Measurements from ENCODE around the gene ALAS1.

DNA sequence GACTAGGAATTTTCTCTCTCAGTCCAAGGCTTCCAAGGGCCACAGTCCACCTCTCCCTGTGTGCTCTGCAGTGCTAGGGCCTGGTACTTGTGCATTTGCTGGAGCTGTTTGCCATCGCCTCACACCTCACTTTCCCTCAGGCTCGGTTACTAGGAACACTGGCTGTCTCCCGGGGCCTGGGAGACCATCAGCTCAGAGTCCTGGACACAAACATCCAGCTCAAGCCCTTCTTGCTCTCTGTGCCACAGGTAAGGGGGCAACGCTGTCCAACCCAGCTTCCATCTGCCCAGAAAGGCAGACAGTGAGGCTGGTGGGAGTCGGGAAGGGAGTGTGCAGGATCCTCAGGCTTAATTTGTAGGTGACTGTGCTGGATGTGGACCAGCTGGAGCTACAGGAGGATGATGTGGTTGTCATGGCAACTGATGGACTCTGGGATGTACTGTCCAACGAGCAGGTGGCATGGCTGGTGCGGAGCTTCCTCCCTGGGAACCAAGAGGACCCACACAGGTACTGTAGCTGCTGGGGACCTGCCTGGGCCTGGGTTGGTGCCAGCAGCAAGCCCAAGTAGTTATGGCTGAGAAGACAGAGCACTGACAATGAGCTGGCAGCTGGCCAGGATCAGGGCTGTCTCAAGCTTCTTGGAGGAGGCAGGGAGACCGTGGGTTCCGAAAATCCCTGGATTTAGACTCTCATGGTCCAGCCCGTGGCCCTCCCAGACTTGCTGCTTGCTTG lies 51.0 kb downstream of the ALAS1 start:
- TF ChIP-seq EZH2 (IDR thresholded peaks at IDR 0.05; ENCODE audit: borderline replicate concordance, low read length): no peak
- TF ChIP-seq CTCF (conservative IDR thresholded peaks at IDR 0.05 in 1 of 2, IDR thresholded peaks at IDR 0.05 in 1 of 2; ENCODE audit: extremely low read depth in 1 of 2, insufficient read depth in 1 of 2, low read depth in 1 of 2, low read length in 2 of 2): no peak
